Measurements from ENCODE around the gene SUSD2.
"Not testable (repeated sequence)": the region's sequence is repeated elsewhere in the genome, so short reads cannot be mapped to it uniquely, and the experiment has no call there.

The SUSD2 gene, protein sequence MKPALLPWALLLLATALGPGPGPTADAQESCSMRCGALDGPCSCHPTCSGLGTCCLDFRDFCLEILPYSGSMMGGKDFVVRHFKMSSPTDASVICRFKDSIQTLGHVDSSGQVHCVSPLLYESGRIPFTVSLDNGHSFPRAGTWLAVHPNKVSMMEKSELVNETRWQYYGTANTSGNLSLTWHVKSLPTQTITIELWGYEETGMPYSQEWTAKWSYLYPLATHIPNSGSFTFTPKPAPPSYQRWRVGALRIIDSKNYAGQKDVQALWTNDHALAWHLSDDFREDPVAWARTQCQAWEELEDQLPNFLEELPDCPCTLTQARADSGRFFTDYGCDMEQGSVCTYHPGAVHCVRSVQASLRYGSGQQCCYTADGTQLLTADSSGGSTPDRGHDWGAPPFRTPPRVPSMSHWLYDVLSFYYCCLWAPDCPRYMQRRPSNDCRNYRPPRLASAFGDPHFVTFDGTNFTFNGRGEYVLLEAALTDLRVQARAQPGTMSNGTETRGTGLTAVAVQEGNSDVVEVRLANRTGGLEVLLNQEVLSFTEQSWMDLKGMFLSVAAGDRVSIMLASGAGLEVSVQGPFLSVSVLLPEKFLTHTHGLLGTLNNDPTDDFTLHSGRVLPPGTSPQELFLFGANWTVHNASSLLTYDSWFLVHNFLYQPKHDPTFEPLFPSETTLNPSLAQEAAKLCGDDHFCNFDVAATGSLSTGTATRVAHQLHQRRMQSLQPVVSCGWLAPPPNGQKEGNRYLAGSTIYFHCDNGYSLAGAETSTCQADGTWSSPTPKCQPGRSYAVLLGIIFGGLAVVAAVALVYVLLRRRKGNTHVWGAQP

DNA sequence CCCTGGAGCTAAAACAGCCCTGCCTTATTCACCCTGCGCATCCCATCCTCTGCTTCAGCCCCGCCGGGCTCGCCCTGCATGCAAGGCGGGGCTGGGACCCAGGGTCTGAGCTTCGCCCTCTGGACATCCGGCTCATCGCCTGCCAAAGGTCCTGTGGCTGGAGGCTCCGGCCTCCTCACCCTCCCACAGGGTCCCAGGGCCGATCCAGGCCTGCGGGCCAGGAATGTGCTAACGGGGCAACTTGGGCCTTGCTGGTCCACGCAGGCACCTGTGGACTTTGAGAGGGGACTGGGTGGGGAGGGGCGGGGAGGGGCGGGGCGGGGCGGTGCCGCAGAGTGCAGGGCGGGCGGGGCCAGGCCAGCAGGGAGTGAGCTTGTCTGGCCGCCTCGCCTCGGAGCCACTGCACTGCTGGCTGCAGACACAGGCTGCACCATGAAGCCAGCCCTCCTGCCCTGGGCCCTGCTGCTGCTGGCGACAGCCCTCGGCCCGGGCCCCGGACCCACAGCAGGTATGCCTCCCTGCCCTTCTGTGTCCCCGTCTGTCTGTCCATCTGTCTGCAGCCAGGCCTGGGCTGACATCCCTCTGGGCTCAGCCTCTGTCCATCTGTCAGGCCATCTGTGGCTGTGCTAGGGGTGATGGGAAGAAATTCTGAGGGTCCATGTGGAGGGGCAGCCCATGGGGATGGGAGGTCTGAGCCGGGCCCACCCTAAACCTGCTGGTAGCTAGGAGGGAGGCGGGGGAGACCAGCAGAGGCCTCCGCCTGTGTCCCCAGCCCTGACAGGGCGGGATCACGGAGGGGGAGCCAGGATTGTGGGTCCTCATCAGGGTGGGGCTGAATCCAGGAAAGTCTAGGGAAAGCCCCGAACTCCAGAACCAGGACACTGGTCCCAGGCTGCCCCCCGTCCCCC, at the start of gene SUSD2:
Gene SUSD2 (plus strand): TSS at position 400 of the 908 bp plus-strand sequence. CDS start 33 bp downstream, at position 433.
- no peak for DNase-seq (ENCODE audit: low spot score)

DNA sequence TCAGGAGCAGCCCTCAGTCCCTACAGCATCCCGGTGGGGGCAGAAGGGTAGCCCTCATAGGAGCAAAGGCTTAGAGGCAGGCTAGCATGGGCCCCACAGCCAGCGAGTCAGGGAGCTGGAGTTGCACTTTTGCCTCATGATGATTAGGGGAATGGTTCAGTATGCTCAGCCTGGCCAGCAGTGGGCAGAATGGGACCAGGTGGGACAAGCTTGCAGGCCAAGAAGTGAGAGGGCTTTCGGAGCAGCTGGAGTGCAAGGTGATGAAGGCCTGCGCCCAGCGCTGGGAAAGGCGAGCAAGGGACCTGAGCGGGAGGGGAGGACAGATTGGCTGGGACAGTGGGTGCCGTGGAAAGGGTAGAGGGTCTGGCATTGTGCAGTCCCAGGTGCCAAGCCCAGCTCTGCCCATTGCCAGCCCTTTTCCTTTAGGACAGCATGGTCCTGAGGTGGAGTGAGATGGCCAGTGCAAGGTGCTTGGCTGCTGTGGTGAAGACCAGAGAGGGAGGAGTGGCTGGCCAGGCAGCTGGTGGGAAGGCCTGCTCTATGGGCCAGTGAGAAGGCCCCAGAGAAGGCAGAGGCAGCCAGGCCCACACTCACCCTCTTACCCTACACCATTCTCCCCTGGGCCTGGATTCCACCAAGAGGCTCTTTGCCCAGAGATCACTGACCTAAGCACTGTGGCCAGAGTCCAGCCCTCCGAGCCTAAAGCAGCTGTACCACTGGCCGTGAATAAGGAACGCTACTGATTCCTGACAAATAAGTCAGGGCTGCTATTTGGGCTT, 47.9 kb upstream of the SUSD2 start:
- peak; percentile 50 for DNase-seq (ENCODE audit: low spot score)

DNA sequence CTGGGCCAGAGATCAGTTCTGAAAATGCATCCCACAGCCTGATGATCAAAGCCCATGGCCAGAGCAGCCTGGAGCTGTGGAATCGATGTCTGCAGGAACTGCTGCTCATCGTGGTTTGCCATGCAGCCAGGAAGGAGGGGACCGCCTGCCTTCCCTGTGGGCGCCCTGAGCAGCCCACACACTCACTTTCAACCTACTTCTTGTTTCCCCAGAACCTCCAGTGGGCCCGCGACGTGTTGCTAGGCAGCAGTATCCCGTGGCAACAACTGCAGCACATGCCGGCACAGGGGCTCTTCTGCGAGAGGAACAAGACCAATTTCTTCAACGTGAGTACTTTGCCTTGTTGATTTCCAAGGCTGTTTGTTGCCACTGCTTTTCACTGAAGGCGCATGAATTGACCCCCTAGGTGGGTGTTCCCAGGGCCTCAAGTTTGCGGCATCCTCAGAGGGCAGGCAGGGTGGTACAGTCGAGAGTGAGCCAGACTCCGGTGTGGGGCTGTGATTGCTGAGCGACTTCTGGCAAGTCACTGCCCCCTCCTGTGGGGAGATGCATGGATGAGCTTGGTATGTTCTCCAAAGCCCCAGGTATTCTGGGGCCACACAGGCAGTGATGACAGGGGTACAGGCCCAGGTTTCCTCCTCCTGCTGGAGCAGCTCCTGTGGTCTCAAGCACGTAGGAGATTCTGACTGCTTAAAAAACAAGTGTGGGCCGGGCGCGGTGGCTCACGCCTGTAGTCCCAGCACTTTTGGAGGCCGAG, 47.0 kb upstream of the SUSD2 start:
- peak; percentile 71 for DNase-seq (ENCODE audit: low spot score)

DNA sequence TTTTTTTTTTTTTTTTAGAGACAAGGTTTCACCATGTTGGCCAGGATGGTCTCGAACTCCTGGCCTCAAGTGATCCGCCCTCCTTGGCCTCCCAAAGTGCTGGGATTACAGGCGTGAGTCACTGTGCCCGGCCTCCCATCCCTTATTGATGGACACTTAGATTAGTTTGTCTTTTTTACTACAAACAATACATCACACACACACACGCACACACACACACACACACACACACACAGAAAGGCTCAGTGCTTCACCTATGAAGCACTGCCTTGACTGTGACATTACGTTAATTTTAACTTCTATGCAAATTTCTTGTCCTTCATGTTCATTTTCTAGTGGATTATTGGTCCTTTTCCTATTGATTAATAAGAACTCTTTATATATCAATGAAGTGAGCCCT, 44.8 kb upstream of the SUSD2 start:
- not testable (repeated sequence) for DNase-seq (ENCODE audit: low spot score)

DNA sequence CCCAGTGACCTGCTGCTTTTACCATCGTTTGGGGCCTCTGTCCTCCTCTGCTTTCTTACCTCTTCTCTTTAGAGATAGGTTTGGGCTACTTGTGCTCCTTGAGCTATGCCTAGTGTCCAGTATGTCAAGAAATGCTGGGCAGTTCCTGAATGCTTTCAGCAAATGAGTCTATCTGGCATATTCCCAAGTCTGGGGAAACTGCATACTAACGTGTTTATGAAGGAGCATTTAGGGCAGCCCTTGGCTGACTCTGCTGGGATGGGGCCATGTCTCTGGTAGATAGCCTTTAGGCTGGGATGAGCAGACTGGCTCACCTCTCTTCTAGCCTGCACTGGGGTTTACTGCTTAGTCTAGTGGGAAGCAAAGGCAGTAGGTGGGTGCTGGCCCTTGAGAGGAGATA, 43.7 kb upstream of the SUSD2 start:
- DNase-seq (ENCODE audit: low spot score): no peak

DNA sequence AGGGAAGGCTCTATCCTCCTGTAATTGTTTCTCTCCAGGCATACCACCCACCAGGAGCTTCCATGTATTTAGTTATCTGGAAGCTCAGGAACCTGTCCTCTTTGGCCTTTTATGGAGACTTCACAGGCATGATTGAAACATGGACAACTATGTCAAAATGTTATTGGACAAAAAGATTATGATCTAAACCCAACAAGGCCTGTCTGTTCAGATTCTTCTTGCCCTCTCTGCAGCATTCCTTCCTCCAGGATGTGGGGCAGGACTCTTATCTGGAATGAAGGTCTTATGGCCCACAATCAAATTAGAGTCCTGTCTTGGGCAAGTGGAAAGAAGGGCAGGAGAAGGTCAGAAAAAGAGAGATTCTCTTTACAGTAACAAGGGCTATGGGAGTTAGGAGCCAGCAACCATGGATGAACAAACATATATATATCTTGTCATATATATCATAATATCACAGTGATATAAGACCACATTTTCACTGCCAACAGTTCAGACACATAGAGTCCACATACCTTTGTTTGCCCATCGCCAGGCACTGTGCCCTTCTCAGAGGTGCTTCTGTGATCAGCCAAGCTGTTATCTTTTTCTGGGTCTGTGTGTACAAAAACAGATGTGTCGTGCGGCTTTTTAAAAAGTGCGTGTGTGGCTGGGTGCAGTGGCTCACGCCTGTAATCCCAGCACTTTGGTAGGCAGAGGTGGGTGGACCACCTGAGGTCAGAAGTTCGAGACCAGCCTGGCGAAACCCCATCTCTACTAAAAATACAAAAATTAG, 42.5 kb upstream of the SUSD2 start:
- DNase-seq (ENCODE audit: low spot score): no peak

DNA sequence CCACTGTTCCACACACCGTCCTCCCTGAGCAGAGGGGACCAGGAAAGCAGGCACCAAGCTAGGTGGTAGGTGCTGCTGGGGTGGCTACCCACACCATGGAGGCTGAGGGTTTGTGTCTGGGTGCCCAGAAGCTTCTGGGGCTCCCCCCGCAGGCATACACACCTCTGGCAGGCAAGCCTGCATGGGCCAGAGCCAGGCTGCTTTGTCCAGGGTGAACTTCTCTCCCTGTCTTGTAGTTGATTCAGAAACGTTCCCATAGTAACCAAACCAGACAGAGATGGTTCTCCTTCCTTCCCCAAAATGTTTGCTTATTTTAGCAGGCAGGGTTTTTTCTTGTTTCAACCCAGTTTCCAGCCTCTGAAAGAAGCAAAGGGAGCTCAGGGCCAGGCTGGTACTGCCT, 40.9 kb upstream of the SUSD2 start:
- no peak for DNase-seq (ENCODE audit: low spot score)

DNA sequence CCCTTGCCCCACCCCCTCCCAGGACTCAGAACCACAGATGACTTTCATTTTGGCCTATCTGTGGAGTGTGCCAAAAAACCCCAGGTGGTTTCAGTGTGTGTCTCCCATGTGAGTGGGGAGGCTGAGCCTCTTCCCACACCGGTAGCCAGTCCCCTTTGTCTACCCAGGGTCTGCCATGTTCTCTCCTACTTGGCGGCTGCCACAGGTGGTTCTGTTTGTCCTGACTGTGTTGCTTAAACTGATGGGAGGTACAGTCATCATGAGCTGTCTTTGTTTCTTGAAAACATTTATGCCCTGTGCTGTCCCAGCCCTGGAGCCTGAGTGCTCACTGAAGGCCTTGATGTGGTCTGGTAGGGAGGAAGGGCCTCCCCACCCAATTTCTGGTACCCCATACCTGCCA, 39.7 kb upstream of the SUSD2 start:
- peak; percentile 15 for DNase-seq (ENCODE audit: low spot score)

DNA sequence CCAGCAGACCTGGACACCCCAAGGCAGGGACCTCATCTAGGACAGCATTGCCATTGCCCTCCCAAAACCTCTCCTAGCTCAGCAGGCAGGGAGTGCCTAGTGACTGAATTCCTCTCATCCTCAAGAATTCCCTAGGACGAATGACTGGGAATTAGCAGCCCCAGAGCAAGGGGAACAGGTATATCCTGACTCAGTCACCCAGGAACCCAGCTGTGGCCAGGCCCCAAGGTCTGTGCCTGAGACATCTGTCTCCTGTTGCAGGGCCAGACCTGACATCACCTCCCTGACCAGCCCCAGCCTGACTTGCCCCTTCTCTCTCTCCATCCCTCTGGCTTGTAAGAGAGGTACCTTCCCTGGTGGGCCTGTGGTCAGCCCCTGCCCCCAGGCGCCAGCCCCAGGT, 39.0 kb upstream of the SUSD2 start:
- no peak for DNase-seq (ENCODE audit: low spot score)

DNA sequence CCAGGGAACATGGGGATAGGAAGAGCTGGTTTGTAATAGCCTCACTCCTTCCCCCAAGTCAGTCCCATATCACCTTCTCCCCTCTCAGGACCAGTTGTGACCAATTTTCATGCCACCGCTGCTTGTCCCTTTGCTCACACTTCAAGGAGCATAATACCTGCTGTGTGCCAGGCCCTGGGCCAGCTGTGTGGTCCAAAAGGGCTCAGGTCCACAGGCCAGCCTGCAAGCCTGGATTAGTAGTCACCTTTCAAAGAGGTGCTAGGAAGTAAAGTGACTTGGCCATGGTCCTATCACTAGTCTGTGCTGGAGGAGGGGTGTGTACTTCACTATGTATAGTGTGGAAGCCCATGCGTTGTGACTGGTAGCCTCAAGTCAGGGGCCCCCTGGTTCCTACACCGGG, 38.5 kb upstream of the SUSD2 start:
- no peak for DNase-seq (ENCODE audit: low spot score)

DNA sequence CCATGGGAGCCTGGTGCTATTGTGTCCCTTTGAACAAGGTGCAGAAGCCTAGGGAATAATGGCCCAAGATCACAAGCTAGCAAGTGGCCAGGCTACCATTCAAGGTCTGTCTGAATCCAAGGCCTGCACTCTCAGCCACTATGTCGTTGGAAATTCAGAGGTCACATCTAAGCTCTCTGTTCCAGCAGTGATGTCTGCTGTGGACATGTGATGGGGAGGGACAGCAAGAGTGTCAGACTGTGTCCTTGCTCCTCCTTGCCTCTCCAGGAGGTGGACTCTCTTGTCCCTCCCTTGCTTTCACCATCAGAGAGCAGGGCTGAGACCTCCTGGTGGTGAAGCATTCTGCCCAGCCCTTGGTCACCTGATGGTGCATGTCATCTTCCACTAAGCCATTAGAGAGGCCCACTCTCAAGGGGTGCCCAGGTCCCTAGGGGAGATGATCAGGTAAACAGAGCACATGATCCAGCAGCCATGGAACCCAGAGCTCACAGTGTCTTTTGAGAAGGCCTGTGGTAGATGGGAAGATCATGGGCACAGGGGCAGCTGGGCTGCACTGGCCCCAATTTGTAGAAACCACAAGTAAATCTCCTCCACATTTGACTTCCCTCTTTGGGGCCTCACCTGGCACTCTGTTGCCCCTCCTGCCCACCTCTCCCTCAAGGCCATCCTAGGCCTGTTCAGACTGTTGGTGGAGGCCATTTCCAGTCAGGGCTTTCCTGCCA, 37.1 kb upstream of the SUSD2 start:
- DNase-seq (ENCODE audit: low spot score): no peak

DNA sequence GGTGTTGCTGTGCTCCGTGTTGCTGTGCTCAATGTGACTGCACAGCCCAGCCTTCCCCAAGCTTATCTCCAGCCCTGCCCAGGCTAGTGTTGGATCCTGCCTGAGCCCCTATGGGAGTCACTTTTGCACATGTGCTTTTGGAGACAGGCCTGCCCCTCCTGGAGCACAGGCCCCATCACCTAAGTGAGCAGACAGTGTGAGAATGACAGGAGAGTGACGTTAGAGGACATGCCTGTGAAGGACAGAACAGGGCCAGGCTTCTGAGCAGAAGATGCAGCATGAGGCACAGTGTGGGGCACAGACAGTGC, 36.6 kb upstream of the SUSD2 start:
- no peak for DNase-seq (ENCODE audit: low spot score)

DNA sequence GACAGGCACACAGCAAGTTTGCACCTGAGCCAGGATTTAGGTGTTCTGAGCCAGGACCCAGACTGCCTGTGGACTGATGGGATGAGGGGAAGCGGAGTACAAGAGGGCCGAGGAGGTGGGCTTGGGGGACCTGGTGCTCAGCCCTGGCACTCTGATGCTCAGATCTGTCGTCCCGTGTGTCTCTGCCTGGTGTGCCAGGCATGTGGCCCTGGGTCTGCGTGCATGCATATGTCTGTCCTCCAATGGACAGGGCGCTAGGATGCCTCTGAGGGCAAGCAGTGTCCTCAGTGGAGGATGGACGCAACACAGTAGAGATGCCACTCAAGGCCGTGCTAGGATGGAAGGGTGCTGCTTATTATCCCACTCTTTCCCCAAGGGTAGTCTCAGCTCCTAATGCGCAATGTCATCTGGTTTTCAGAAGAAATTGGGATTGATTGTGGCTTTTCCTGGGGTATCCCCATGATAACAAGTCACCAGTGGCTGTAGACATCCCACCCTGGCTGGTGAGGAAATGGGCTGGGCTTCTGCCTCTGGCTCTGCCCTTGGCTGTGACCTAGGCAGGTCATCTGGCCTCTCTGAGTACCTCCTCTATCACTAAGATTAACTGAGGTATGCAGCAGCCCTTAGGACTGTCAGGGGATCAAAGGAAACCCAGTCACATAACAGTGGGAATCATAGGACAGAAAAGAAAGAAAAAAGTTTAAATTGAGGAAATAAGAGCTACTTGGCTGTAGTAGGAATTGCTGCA, 35.7 kb upstream of the SUSD2 start:
- DNase-seq (ENCODE audit: low spot score): no peak

DNA sequence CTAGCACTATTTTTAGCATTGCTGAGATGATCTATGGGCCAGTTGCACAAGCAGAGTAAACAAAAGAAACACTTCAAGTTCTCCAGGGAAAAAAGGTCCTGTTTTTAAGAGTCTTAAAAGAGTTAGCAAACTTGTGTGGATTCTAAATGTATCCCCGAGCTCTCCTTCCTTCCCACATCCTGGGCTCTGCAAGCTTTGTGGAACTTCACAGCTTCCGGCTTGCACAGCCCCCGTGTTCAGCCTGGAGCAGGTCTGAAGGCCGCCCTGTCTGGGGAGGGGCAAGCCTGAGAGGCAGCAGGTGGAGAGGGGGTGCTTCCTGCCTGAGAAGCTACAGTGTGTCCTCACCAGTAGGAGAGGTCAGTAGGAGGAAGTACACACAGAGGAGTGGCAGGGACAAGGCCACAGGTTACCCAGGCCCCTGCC, 35.1 kb upstream of the SUSD2 start:
- DNase-seq (ENCODE audit: low spot score): peak; percentile 39

DNA sequence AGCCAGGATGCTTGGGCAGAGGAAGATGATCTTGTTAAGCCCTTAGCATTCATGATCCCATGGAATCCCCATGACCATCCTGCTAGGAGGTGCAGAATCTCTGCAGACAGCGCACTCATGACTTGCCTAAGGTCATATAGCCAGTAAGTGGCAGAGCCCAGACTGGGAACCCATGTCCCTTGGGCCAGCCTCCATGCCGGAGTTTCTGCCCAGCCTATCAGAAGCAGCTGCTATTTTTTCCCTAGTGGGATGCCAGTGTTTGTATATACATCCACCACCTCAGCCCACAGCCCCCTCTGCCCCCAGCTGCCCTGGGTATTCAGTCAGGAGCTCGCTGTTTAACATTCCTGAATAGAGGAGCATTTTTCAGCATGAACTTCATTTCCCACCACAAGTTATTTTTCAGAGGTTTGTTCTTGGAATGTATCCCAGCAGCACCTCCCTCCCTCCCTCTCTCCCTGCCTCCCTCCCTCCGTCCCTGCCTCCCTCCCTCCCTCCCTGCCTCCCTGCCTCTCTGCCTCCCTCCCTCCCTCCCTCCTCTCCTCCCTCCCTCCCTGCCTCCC, 34.4 kb upstream of the SUSD2 start:
- DNase-seq (ENCODE audit: low spot score): no peak

DNA sequence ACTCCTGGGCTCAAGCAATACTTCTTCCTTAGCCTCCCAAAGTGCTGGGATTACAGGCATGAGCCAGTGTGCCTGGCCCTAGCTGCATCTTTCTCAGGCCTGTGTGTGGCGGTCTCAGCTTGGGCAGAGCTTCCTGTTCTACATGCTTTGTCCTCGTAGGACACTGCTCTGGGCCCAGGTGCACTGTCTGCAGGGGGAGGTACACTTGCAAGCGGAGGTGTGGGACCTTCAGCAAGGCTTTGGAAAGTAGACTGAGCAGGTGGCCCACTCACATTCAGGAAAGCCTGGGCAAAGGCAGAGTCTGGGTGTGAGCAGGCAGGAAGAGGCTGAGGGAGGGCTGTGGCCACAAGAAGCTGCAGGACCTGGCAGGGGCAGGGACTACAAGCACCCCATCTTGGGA, 33.6 kb upstream of the SUSD2 start:
- no peak for DNase-seq (ENCODE audit: low spot score)

DNA sequence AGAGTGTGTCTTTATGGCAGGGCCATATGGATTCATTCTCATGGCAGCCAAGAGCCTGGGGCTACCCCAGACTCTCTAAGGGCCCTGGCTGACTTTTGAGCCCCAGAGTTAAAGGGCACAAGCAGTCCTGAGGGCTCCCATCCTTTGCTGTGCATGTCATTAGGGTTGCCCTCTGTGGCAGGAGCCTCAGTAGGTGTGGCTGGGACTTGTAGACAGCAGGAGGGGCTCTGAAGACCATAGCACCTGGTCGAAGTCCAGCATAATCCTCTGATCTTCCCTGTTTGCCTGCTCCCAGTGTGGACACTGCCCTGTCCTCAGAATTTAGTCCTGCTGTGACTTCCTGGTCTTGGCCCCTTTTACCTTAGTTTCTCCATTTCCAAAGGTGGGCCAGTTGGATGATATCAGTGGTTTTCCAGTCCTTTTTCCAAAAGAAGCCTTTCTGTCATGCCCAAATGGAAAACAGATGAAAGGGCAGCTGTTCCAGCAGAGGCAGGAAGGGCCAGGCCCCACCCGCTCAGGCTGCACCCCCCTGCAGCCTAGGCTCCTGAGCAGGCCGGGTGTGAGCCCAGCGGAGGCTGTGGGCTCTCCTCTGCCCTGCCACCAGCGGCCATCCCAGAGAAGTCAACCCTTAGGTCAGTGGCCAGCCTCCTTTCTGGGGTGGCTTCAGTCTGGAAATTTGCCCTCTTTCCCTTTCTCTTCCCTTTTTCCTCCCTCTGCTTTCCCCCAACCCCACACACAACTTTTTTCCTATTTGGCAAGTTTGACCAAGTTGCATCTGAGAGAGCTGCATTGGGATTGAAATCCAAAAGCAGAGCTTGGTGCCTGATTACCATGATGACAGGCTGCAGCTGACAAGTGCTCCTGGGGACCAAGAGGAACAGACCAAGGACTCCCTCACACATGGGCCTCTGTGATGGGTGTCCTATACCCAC, 32.8 kb upstream of the SUSD2 start:
- no peak for DNase-seq (ENCODE audit: low spot score)

Data from CD4-positive, alpha-beta T cell treated with Interleukin-6 at 100 ng/mL for 8 hours (primary cell).